Measurements from ENCODE around the gene NXN.

GRCh38 chr17:838486-838885 lies 141.1 kb downstream of the NXN start:
- TF ChIP-seq CTCF (IDR thresholded peaks at IDR 0.05) (no peak), POLR2AphosphoS5 (IDR thresholded peaks at IDR 0.05; ENCODE audit: insufficient read depth in 1 of 2, low read depth in 1 of 2) (no peak)
